ENCODE results near the gene SPSB1.

DNA sequence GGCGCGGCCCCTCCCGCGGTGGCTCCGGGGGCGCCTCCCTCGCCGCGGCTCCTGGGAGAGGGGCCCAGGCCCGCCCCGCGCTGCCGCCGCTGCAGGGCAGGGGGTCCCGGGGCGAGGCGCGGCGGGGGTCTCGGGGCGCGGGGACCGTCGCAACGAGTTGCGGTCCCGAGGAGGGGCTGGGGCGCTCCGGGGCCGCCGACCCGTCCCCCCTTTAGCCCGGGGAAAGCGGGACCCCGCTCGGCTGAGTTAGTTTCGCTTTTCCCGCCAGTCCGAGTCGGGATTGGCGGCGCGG, 493 bp downstream of the SPSB1 start:
- TF ChIP-seq ISL1 (CRISPR knock-in tag; IDR thresholded peaks at IDR 0.05): no peak
- TF ChIP-seq, protein P1, sequence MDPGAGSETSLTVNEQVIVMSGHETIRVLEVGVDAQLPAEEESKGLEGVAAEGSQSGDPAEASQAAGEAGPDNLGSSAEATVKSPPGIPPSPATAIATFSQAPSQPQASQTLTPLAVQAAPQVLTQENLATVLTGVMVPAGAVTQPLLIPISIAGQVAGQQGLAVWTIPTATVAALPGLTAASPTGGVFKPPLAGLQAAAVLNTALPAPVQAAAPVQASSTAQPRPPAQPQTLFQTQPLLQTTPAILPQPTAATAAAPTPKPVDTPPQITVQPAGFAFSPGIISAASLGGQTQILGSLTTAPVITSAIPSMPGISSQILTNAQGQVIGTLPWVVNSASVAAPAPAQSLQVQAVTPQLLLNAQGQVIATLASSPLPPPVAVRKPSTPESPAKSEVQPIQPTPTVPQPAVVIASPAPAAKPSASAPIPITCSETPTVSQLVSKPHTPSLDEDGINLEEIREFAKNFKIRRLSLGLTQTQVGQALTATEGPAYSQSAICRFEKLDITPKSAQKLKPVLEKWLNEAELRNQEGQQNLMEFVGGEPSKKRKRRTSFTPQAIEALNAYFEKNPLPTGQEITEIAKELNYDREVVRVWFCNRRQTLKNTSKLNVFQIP (CRISPR knock-in tag; IDR thresholded peaks at IDR 0.05; ENCODE audit: borderline replicate concordance, low read depth): no peak
- TF ChIP-seq CREB5 (CRISPR knock-in tag; IDR thresholded peaks at IDR 0.05; ENCODE audit: low read depth): no peak
